ENCODE measurements around the gene SLC25A40.
"Not testable (repeated sequence)": the region's sequence is repeated elsewhere in the genome, so short reads cannot be mapped to it uniquely, and the experiment has no call there.

The SLC25A40 gene

GRCh38 chr7:87877366-87878040 is 1.3 kb upstream of the SLC25A40 start:
- peak overlapping the region; percentile 99 for H3K4me3 Mint-ChIP-seq
- peaks cover 33% of the 10 kb centered on the region for H3K4me1 Mint-ChIP-seq
- H3K36me3 Mint-ChIP-seq: peaks cover 27% of the 10 kb centered on the region
- H3K9me3 Mint-ChIP-seq: no peaks in the 10 kb centered on the region
- ATAC-seq: no peak
- no peaks in the 10 kb centered on the region for H3K27me3 Mint-ChIP-seq
- H3K27ac Mint-ChIP-seq: peak overlapping the region; percentile 98

DNA sequence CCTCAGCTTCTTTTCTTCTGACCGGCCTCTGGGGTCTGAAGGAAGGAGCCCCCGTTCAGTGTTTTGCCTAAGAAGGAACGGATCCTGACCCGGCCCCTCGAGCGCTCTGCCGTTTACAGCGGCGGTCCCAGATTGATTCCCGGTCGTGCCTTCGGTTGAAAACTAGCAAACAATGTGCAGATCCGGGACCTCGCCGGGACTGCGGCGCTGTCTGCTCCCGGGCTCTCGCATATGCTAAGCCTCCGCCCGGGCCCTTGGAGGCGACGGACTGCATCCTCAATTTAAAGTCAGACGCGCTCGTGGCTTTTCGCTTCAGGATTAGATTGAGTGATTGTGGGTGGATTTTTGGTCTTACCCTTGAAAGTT is 692 bp upstream of the SLC25A40 start:
- Mint-ChIP-seq H3K36me3 (peaks cover 27% of the 10 kb centered on the region), H3K27ac (peak overlapping the region; percentile 98), H3K27me3 (no peaks in the 10 kb centered on the region), H3K4me1 (peaks cover 35% of the 10 kb centered on the region), H3K9me3 (no peaks in the 10 kb centered on the region), H3K4me3 (peak overlapping the region; percentile 99)
- ATAC-seq: peak; percentile 11

GRCh38 chr7:87875151-87876039 is 765 bp downstream of the SLC25A40 start:
- Mint-ChIP-seq H3K4me3 (peak overlapping the region; percentile 99), H3K9me3 (no peaks in the 10 kb centered on the region), H3K36me3 (peaks cover 26% of the 10 kb centered on the region), H3K27ac (peak overlapping the region; percentile 98), H3K4me1 (peaks cover 31% of the 10 kb centered on the region), H3K27me3 (no peaks in the 10 kb centered on the region)
- ATAC-seq: peak; percentile 21

DNA sequence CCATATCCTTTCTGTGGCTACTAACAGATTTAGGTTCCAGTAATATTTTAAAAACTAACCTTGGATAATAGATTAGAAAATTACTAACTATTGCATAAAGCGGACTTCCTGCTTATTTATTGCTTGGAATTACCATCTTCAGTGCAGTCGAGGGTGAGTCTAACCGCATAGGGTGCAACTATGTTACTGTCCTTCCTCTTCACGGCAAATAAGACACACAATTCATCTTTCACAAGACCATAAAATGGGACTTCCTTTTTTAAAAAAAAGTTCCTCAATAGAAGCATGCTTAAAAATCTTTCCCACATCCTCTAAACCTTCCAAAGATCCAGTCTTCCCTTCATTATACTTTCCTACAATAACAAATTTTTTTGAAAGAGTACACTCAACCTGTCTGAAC is 2.1 kb downstream of the SLC25A40 start:
- Mint-ChIP-seq H3K9me3 (no peaks in the 10 kb centered on the region), H3K36me3 (peaks cover 31% of the 10 kb centered on the region), H3K27me3 (no peaks in the 10 kb centered on the region), H3K4me3 (peak overlapping the region; percentile 49), H3K27ac (peak overlapping the region; percentile 98), H3K4me1 (peaks cover 31% of the 10 kb centered on the region)
- ATAC-seq: no peak

GRCh38 chr7:87873328-87873727 is 2.8 kb downstream of the SLC25A40 start:
- not testable (repeated sequence) for H3K9me3 Mint-ChIP-seq, ATAC-seq, H3K4me3 Mint-ChIP-seq, H3K27me3 Mint-ChIP-seq
- Mint-ChIP-seq H3K27ac (peak overlapping the region; percentile 98), H3K4me1 (peaks cover 31% of the 10 kb centered on the region), H3K36me3 (peaks cover 34% of the 10 kb centered on the region)

- peaks cover 40% of the 10 kb centered on the region for H3K36me3 Mint-ChIP-seq
- H3K4me3 Mint-ChIP-seq: no peak overlapping the region
- no peaks in the 10 kb centered on the region for H3K27me3 Mint-ChIP-seq
- no peak for ATAC-seq
- H3K9me3 Mint-ChIP-seq: no peaks in the 10 kb centered on the region
- H3K4me1 Mint-ChIP-seq: peaks cover 31% of the 10 kb centered on the region
- no peak overlapping the region for H3K27ac Mint-ChIP-seq
Measured at GRCh38 chr7:87872346-87872745, 3.8 kb downstream of the SLC25A40 start.

DNA sequence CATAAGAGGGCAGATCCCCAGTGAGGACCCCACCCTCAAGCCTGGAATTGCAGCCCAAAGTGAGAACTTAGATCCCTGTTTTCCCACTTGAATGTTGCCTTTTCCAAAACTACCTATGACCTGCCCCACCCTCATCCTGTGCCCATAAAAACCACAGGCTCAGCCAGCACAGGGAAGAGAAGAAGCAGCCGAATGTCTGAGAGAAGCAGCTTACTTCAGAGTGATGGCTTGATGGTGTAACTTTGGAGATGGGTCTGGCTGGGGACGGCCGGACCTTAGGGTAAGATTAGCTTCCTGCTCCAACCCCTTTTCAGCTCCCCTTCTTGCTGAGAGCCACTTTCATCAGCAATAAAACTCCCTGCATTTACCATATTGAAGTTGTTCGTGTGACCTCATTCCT is 5.7 kb downstream of the SLC25A40 start:
- Mint-ChIP-seq H3K4me1 (peaks cover 31% of the 10 kb centered on the region), H3K27me3 (no peaks in the 10 kb centered on the region), H3K9me3 (peaks cover 12% of the 10 kb centered on the region), H3K4me3 (no peak overlapping the region), H3K36me3 (peaks cover 58% of the 10 kb centered on the region), H3K27ac (no peak overlapping the region)
- ATAC-seq: no peak

GRCh38 chr7:87866533-87866932 is 9.6 kb downstream of the SLC25A40 start:
- peaks cover 60% of the 10 kb centered on the region for H3K36me3 Mint-ChIP-seq
- H3K27me3 Mint-ChIP-seq, H3K4me3 Mint-ChIP-seq, ATAC-seq, H3K27ac Mint-ChIP-seq: not testable (repeated sequence)
- peaks cover 14% of the 10 kb centered on the region for H3K4me1 Mint-ChIP-seq
- H3K9me3 Mint-ChIP-seq: peaks cover 12% of the 10 kb centered on the region

DNA sequence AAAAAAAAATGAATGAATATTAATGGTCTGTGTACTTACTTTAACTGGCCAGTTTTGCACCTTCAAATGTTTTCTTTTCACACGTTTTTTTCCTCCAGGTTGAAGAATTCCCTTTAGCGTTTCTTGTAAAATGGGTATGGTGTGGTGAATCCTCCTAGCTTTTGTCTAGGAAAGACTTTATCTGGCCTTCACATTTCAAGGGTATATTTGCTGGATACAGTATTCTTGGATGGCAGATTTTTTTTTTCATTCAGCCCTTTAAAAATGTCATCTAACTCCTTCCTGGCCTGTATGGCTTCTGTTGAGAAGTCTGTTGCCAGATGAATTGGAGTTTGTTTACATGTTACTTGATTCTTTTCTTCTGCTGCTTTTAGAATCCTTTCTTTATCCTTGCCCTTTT is 10.1 kb downstream of the SLC25A40 start:
- peaks cover 56% of the 10 kb centered on the region for H3K36me3 Mint-ChIP-seq
- no peaks in the 10 kb centered on the region for H3K27me3 Mint-ChIP-seq
- H3K27ac Mint-ChIP-seq: no peak overlapping the region
- H3K9me3 Mint-ChIP-seq: peaks cover 12% of the 10 kb centered on the region
- H3K4me3 Mint-ChIP-seq: no peak overlapping the region
- ATAC-seq: no peak
- peaks cover 14% of the 10 kb centered on the region for H3K4me1 Mint-ChIP-seq

- no peak for ATAC-seq
- peaks cover 4% of the 10 kb centered on the region for H3K9me3 Mint-ChIP-seq
- no peak overlapping the region for H3K27ac Mint-ChIP-seq
- H3K4me1 Mint-ChIP-seq: peaks cover 11% of the 10 kb centered on the region
- no peak overlapping the region for H3K4me3 Mint-ChIP-seq
- no peaks in the 10 kb centered on the region for H3K27me3 Mint-ChIP-seq
- peaks cover 41% of the 10 kb centered on the region for H3K36me3 Mint-ChIP-seq
Measured at GRCh38 chr7:87858417-87859100, 17.6 kb downstream of the SLC25A40 start.

DNA sequence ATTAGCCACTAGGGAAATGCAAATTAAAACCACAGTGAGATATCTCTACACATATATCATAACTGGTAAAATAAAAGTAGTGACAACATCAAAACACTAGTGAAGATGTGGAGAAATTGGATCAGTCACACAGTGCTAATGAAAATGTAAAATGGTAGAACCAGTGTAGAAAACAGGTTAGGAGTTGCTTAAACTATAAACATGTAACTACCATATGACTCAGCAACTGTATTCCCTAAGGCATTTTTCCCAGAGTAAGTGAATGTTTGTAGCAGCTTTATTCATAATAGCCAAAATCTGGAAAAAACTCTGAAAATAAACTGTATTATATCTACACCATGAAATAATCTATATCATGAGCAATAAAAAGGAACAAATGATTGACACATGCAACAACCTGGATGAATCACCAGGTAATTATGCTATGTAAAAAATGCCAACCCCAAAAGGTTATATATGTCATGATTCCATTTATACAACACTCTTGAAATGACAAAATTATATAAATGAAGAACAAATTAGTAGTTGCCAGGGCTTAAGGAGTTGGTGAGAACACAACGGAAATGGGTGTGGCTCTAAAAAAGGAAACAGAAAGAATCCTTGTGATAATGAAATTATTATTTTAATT is 22.8 kb downstream of the SLC25A40 start:
- no peak for ATAC-seq

GRCh38 chr7:87852306-87852705 is 23.9 kb downstream of the SLC25A40 start:
- Mint-ChIP-seq H3K9me3 (no peaks in the 10 kb centered on the region), H3K27ac (no peak overlapping the region), H3K36me3 (peaks cover 33% of the 10 kb centered on the region), H3K4me3 (no peak overlapping the region), H3K4me1 (peaks cover 28% of the 10 kb centered on the region), H3K27me3 (no peaks in the 10 kb centered on the region)
- no peak for ATAC-seq

More for the DNA sequence above, 22.8 kb downstream of the SLC25A40 start:
- Mint-ChIP-seq H3K36me3 (peaks cover 41% of the 10 kb centered on the region), H3K9me3 (peaks cover 4% of the 10 kb centered on the region), H3K4me3 (no peak overlapping the region), H3K27me3 (no peaks in the 10 kb centered on the region), H3K4me1 (peaks cover 28% of the 10 kb centered on the region), H3K27ac (no peak overlapping the region)

DNA sequence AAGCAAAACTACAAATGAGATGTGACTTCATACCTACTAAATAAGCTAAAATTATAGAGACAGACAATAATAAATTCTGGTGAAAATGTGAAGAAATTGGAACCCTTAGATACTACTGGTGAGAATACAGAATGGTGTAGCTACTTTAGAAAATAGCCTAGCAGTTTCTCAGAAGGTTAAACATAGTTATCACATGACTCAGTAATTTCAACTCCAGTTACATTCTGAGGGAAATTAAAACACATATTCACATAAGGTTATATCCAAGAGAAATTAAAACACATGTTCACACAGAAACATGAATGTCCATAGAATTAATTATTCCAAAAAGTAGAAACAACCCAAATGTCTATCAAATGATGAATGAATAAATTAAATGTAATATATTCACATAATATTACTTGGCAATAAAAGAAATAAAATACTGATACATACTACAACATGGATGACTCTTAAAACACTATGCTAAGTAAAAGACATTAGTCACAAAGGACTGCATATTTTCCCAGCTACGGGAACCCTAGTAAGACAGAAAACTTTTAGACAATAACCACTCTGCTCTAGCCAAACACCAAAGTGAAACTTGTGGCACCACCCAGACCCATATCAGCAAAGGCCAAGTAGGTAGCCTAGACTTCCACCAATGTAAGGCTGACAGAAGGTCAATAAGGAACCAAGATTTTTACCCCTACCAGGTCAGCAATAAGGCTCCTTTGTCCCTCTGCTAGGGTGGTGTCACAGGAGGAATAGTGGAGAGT is 25.1 kb downstream of the SLC25A40 start:
- H3K27me3 Mint-ChIP-seq: no peaks in the 10 kb centered on the region
- ATAC-seq: no peak
- H3K9me3 Mint-ChIP-seq: no peaks in the 10 kb centered on the region
- H3K4me3 Mint-ChIP-seq: no peak overlapping the region
- H3K36me3 Mint-ChIP-seq: peaks cover 44% of the 10 kb centered on the region
- H3K27ac Mint-ChIP-seq: no peak overlapping the region
- peaks cover 28% of the 10 kb centered on the region for H3K4me1 Mint-ChIP-seq

DNA sequence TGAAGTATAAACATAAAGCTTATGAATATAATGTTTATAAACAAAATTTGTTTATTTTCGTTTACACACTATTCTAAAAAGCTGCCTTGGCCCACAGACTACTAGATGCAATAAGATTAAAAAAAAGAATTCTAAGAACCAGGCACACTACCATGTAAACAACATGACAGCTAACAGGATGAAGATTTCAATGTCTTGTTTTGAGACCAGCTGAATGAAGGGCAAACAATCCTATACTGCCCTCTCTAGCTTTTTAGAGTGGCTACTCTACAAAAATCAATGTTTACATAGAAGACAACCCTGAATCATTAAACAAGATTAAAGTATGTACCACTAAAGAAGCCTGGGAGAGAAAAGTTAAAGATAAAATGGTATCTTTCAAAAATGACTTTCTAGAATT is 38.6 kb downstream of the SLC25A40 start:
- Mint-ChIP-seq H3K27me3 (no peaks in the 10 kb centered on the region), H3K4me1 (no peaks in the 10 kb centered on the region), H3K36me3 (peaks cover 24% of the 10 kb centered on the region), H3K4me3 (no peak overlapping the region), H3K9me3 (no peaks in the 10 kb centered on the region), H3K27ac (no peak overlapping the region)
- ATAC-seq: no peak
